ENCODE data around the gene RASA3. TPM values are rescaled to one million over a fixed set of nuclear protein-coding genes. Genes with fewer than 3 reads are reported as not detected.
A peak's percentile ranks its signal among the peaks of the same experiment; 100 is the strongest.
"Not testable (repeated sequence)": the region's sequence is repeated elsewhere in the genome, so short reads cannot be mapped to it uniquely, and the experiment has no call there.

The RASA3 gene
- total RNA-seq, 3 donors from 2014 or later: 7.9 to 19.0 (median 8.4) TPM

- intact Hi-C loops (cut with DNase I, micrococcal nuclease): no loop called here
- TF ChIP-seq CTCF (IDR thresholded peaks at IDR 0.05): no peak
- Histone ChIP-seq H3K4me3 (no peak overlapping the region), H3K9me3 (no peaks in the 10 kb centered on the region), H3K36me3 (ENCODE audit: low read depth) (no peaks in the 10 kb centered on the region), H3K4me1 (ENCODE audit: low read depth) (no peaks in the 10 kb centered on the region)
- peak in 2 of 3 donors; percentile 7 to 19 for DNase-seq
- ATAC-seq: no peak
These were observed 142.7 kb downstream of the RASA3 start for GRCh38 chr13:113989585-113990300.

GRCh38 chr13:113988859-113989258 is 143.6 kb downstream of the RASA3 start:
- H3K9me3 ChIP-seq; H3K4me1 ChIP-seq (ENCODE audit: low read depth); H3K4me3 ChIP-seq; ATAC-seq; DNase-seq; intact Hi-C loops (cut with DNase I, micrococcal nuclease); H3K36me3 ChIP-seq (ENCODE audit: low read depth): not testable (repeated sequence)

- TF ChIP-seq CTCF (IDR thresholded peaks at IDR 0.05): no peak
- intact Hi-C loops (cut with DNase I, micrococcal nuclease): no loop called here
- Histone ChIP-seq H3K4me1 (ENCODE audit: low read depth) (peaks cover 3% of the 10 kb centered on the region), H3K36me3 (ENCODE audit: low read depth) (no peaks in the 10 kb centered on the region), H3K9me3 (no peaks in the 10 kb centered on the region), H3K4me3 (no peak overlapping the region)
- ATAC-seq (no peak), DNase-seq (peak in 1 of 3 donors; percentile 32)
These were observed 150.1 kb downstream of the RASA3 start for GRCh38 chr13:113982296-113982661.

DNA sequence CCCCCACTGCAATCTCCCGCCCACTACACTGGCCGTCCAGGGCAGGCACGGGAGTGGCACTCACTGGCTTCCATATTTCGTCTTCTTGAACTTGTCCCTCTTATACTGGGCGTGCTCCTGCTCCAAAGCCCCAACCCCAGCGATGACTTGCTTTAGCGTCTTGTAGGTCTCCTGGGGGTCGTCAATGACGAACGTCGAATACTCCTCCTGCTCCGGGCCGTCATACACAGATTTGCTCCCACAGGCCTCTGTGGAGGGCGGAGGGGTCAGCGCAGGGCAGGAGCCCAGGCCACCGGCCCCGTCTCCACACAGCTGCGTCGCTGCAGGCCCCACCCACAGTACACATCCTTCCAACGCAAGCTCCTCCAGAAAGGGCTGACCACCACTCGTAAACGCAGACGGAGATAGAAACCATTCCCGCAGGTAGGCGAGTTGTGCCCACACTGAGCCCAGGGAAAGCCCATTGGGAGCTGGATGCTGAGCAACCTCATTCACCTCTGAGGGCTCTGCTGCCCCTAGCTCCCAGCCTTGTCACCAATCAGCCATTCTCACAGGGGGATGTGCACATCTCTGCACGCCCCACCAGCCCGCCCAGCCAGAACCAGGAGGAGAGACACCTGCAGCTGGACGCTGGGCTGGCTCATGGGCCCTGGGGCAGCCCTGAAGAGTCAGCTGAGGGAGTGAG is 150.7 kb downstream of the RASA3 start:
- peaks cover 3% of the 10 kb centered on the region for H3K4me1 ChIP-seq (ENCODE audit: low read depth)
- H3K36me3 ChIP-seq (ENCODE audit: low read depth): no peaks in the 10 kb centered on the region
- no peak for ATAC-seq
- no peak for TF ChIP-seq CTCF (IDR thresholded peaks at IDR 0.05)
- DNase-seq: peak in 1 of 3 donors; percentile 50
- no peak overlapping the region for H3K4me3 ChIP-seq
- H3K9me3 ChIP-seq: no peaks in the 10 kb centered on the region
- intact Hi-C loops (cut with DNase I, micrococcal nuclease): no loop called here

DNA sequence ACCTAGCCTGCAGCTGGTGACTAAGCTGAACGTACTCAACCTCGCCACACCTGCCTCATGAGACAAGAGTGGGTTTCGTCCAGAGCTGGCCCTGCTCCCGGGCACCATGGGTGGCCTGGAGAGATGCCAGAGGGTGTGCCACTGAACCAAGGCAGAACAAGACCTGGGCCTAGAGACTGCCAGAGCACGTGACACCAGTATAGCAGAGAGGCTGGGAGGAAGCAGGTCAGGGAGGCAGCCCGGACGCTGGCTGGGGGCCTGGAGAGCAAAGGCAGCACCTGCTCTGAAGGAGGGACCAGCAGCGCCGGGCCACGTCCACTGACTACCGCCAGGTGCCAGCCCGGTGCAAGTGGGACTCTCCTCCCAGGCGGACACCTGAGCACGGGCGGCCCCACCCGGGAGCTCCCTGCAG is 151.2 kb downstream of the RASA3 start:
- Histone ChIP-seq H3K4me1 (ENCODE audit: low read depth) (peaks cover 3% of the 10 kb centered on the region), H3K9me3 (no peaks in the 10 kb centered on the region), H3K4me3 (no peak overlapping the region), H3K36me3 (ENCODE audit: low read depth) (no peaks in the 10 kb centered on the region)
- no peak for TF ChIP-seq CTCF (IDR thresholded peaks at IDR 0.05)
- DNase-seq (peak; percentile 89 to 96 (median 91)), ATAC-seq (peak; percentile 95)
- intact Hi-C loops (cut with DNase I, micrococcal nuclease): no loop called here

GRCh38 chr13:113980489-113981064 is 151.8 kb downstream of the RASA3 start:
- ATAC-seq (no peak), DNase-seq (peak in 1 of 3 donors; percentile 27)
- intact Hi-C loops (cut with DNase I, micrococcal nuclease): no loop called here
- H3K4me1 ChIP-seq (ENCODE audit: low read depth): peaks cover 3% of the 10 kb centered on the region
- H3K36me3 ChIP-seq (ENCODE audit: low read depth): no peaks in the 10 kb centered on the region
- TF ChIP-seq CTCF (IDR thresholded peaks at IDR 0.05): no peak
- H3K9me3 ChIP-seq: no peaks in the 10 kb centered on the region
- no peak overlapping the region for H3K4me3 ChIP-seq

Data from mucosa of descending colon (tissue), 3 donors.